Trophoblast cell (in vitro differentiated cells and primary cell): ENCODE data around the gene SMARCB1.

Source experiments
- DNase-seq, 2 donors: peaks; one replicate each; pipeline ENCODE4 v3.0.0-alpha.2; 2016
- H2AFZ ChIP-seq: 2 replicates; pipeline ENCODE4 v1.6.1; 2013; ENCODE audit warnings: low read length, moderate library complexity, mild to moderate bottlenecking; ENCODE audit not compliant: insufficient read depth, poor library complexity
- H2AK5ac ChIP-seq: 2 replicates; pipeline ENCODE4 v1.6.1; 2013; ENCODE audit warnings: mild to moderate bottlenecking, low read length
- H2BK120ac ChIP-seq: 2 replicates; pipeline ENCODE4 v1.6.1; 2013; ENCODE audit warnings: low read length, mild to moderate bottlenecking, moderate library complexity; ENCODE audit not compliant: insufficient read depth, poor library complexity
- H2BK12ac ChIP-seq: 2 replicates; pipeline ENCODE4 v1.6.1; 2013; ENCODE audit warnings: mild to moderate bottlenecking, low read length, moderate library complexity
- H2BK5ac ChIP-seq: 2 replicates; pipeline ENCODE4 v1.6.1; 2013; ENCODE audit warnings: low read length, low read depth, moderate library complexity, mild to moderate bottlenecking; ENCODE audit not compliant: poor library complexity
- H3K14ac ChIP-seq: 2 replicates; pipeline ENCODE4 v1.6.1; 2013; ENCODE audit warnings: mild to moderate bottlenecking, low read length
- H3K18ac ChIP-seq: 2 replicates; pipeline ENCODE4 v1.6.1; 2013; ENCODE audit warnings: mild to moderate bottlenecking, low read length
- H3K23ac ChIP-seq: 2 replicates; pipeline ENCODE4 v1.6.1; 2013; ENCODE audit warnings: low read length
- H3K27ac ChIP-seq: 2 replicates; pipeline ENCODE4 v1.5.1; 2013; ENCODE audit warnings: low read depth, mild to moderate bottlenecking, inconsistent platforms, low read length, moderate library complexity
- H3K27me3 ChIP-seq: 2 replicates; pipeline ENCODE4 v1.6.1; 2013; ENCODE audit warnings: inconsistent platforms, mild to moderate bottlenecking, low read length, moderate library complexity; ENCODE audit not compliant: insufficient read depth
- H3K36me3 ChIP-seq, 2 experiments: 1 replicate in 1 of 2; 2 replicates in 1 of 2; pipeline ENCODE4 v1.6.1; 2013; ENCODE audit warnings: low read length in 2 of 2, mild to moderate bottlenecking in 2 of 2, moderate library complexity in 1 of 2; ENCODE audit not compliant: insufficient read depth in 2 of 2, control insufficient read depth in 1 of 2
- H3K4ac ChIP-seq: 2 replicates; pipeline ENCODE4 v1.6.1; 2013; ENCODE audit warnings: low read depth, mild to moderate bottlenecking, low read length, moderate library complexity
- H3K4me1 ChIP-seq, 2 experiments: 1 replicate in 1 of 2; 2 replicates in 1 of 2; pipeline ENCODE4 v1.6.1; 2013; ENCODE audit warnings: low read length in 2 of 2, mild to moderate bottlenecking in 2 of 2, moderate library complexity in 1 of 2; ENCODE audit not compliant: insufficient read depth in 2 of 2, control insufficient read depth in 1 of 2
- H3K4me2 ChIP-seq: 2 replicates; pipeline ENCODE4 v1.6.1; 2013; ENCODE audit warnings: inconsistent platforms, mild to moderate bottlenecking, low read length, moderate library complexity
- H3K4me3 ChIP-seq: 2 replicates; pipeline ENCODE4 v1.5.1; 2013; ENCODE audit warnings: mild to moderate bottlenecking, low read depth, low read length, inconsistent platforms
- H3K79me1 ChIP-seq: one replicate; pipeline ENCODE4 v1.6.1; 2013; ENCODE audit warnings: low read length
- H3K79me2 ChIP-seq: 2 replicates; pipeline ENCODE4 v1.6.1; 2013; ENCODE audit warnings: low read length, mild to moderate bottlenecking; ENCODE audit not compliant: control insufficient read depth, insufficient read depth, poor library complexity
- H3K9ac ChIP-seq: 2 replicates; pipeline ENCODE4 v1.6.1; 2013; ENCODE audit warnings: mild to moderate bottlenecking, low read length
- H3K9me3 ChIP-seq: 2 replicates; pipeline ENCODE4 v1.6.1; 2013; ENCODE audit warnings: low read depth, mild to moderate bottlenecking, control low read depth, inconsistent platforms, low read length; ENCODE audit not compliant: insufficient read depth
- H4K12ac ChIP-seq: 2 replicates; pipeline ENCODE4 v1.6.1; 2013; ENCODE audit warnings: low read depth, mild to moderate bottlenecking, low read length, moderate library complexity
- H4K8ac ChIP-seq: 2 replicates; pipeline ENCODE4 v1.6.1; 2013; ENCODE audit warnings: low read depth, mild to moderate bottlenecking, low read length, moderate library complexity
- H4K91ac ChIP-seq: one replicate; pipeline ENCODE4 v1.6.1; 2013; ENCODE audit warnings: low read depth, mild to moderate bottlenecking, low read length, moderate library complexity
- WGBS: extraction: QIAGEN DNeasy Blood & Tissue Kit; methylation state at CpG from one replicate; pipeline ENCODE4 v1.1.7; 2013; ENCODE audit warnings: missing lambda C conversion rate; ENCODE audit not compliant: insufficient read length, insufficient coverage; ENCODE audit errors: extremely low coverage; 5-methylcytosine and 5-hydroxymethylcytosine counted together

Gene SMARCB1

DNA sequence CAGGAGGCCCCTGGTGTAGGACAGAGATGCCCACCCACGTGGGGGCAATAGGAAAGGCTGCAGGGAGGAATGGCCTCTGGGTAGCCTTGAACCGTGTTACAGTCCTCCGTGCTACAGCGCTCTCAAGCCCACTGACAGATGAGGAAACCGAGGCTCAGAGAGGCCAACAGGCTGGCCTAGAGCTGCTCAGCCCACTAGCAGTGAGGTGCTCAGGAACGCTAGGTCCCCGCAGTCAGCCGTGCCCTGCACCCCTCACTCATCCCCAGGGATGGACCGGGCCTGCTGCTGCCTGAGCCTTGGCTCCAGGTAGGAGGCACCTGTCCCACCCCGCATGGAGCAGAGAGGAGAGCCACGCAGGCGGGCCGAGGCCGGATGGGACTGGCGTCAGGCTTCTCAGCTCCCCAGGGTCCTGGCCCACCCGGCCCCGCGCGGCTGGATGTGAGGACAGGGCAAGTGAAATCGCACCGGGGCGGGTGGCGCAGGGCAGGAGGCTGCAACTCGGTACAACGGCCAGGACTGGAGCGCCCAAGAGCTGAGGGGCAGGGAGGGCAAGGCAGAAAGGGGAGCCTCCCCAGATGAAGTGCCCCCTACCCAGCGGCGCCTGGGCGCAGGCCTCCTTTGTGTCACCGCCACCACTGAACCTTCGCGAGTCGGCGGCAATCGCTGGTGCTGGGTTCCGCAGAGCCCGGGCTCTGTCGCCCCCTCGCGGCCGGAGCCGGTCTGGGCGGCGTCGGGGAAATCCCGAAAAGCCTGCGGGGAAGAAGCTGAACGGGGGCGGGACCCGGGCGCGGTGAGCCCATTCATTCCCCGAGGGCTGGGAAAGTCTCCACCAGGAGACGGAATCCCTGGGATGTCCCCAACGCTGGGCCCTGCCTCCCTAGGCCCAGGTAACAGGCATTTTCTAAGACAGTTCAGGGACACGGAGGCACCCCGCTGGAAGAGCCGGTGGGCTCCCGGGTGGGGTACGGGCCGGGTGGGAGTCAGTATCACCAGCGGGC is 62.5 kb downstream of the SMARCB1 start:
- Histone ChIP-seq H3K27ac (no peak overlapping the region), H2AFZ (peak overlapping the region; percentile 82), H2AK5ac (peak overlapping the region; percentile 21), H4K91ac (peak overlapping the region; percentile 29), H3K18ac (peak overlapping the region; percentile 53), H4K8ac (peak overlapping the region; percentile 73), H4K12ac (peak overlapping the region; percentile 50), H3K4me3 (no peak overlapping the region), H3K79me2 (no peaks in the 10 kb centered on the region), H3K9ac (no peak overlapping the region), H3K36me3 (no peaks in the 10 kb centered on the region), H2BK12ac (peak overlapping the region; percentile 25), H3K4me1 (peaks cover 5% of the 10 kb centered on the region in 2 experiments), H2BK5ac (no peak overlapping the region), H2BK120ac (peak overlapping the region; percentile 44), H3K9me3 (no peaks in the 10 kb centered on the region), H3K4me2 (peak overlapping the region; percentile 31), H3K23ac (no peak overlapping the region), H3K4ac (no peak overlapping the region), H3K79me1 (no peaks in the 10 kb centered on the region), H3K27me3 (no peaks in the 10 kb centered on the region), H3K14ac (peak overlapping the region; percentile 40)
- WGBS: no CpG with 5 or more reads among the region's 62 CpGs
- DNase-seq: peak; percentile 93 to 97

- Histone ChIP-seq H3K23ac (no peak overlapping the region), H3K9me3 (no peaks in the 10 kb centered on the region), H4K91ac (no peak overlapping the region), H2AFZ (no peak overlapping the region), H4K12ac (no peak overlapping the region), H3K79me1 (no peaks in the 10 kb centered on the region), H2BK12ac (no peak overlapping the region), H2AK5ac (no peak overlapping the region), H3K27me3 (no peaks in the 10 kb centered on the region), H3K36me3 (no peaks in the 10 kb centered on the region), H3K4me2 (no peak overlapping the region), H4K8ac (no peak overlapping the region), H3K14ac (no peak overlapping the region), H3K79me2 (no peaks in the 10 kb centered on the region), H3K18ac (no peak overlapping the region), H3K9ac (no peak overlapping the region), H3K27ac (no peak overlapping the region), H3K4me3 (no peak overlapping the region), H3K4ac (no peak overlapping the region), H3K4me1 (peaks cover 5% of the 10 kb centered on the region in 2 experiments), H2BK120ac (no peak overlapping the region), H2BK5ac (no peak overlapping the region)
- no peak for DNase-seq
- WGBS: no CpG with 5 or more reads among the region's 16 CpGs
These were observed 63.4 kb downstream of the SMARCB1 start for GRCh38 chr22:23850136-23850611.

DNA sequence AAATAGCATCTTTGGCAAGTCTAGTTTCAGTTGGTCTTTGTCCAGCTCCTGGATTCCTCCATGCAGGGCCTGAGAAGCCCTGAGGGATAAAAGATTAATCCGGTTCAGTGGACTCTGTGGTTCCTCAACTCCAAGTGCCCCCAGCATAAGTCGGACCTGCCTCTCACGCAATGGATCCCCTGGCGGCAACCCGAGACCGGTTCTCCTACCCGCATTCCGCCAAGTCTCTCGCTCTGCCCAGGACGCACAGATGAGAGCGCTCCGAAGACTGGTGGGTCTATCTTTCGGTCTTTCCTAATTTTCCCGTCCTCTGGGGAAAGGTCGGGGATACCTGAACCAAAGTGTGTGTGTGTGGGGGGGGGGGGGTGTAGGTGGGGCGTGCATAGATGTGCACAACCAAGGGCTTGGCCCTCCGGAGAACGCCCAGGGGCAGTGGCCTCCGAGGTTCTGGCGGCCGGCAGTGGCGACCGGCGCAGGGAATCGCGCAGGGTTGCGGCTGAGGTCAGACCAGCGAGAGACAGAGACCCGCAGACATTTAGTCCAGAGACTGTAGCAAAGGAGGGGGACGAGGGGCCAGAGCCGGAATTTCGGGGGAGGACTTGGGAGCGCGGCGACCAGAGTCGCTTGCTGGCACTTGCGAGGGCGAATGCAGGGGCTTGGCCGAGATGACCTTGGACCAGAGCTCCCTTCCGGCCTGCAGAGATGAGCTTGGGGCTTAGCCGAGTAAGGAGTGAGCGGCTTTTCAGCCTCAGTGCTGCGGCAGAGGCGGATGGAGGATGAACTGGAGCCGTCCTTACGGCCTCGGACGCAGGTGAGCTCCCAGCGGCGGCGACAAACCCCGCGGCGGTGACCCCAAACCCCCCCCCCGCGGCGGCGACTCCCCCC is 70.2 kb downstream of the SMARCB1 start:
- Histone ChIP-seq H2AFZ (peak overlapping the region; percentile 91), H3K79me2 (peaks cover 3% of the 10 kb centered on the region), H2BK12ac (peak overlapping the region; percentile 16), H3K27ac (peak overlapping the region; percentile 85), H4K8ac (peak overlapping the region; percentile 97), H3K4me1 (peaks cover 0 to 5% of the 10 kb centered on the region in 2 experiments), H4K91ac (peak overlapping the region; percentile 73), H3K4ac (peak overlapping the region; percentile 68), H3K14ac (peak overlapping the region; percentile 87), H3K4me2 (peak overlapping the region; percentile 94), H3K23ac (no peak overlapping the region), H3K79me1 (peaks cover 9% of the 10 kb centered on the region), H4K12ac (peak overlapping the region; percentile 91), H3K9ac (peak overlapping the region; percentile 75), H3K36me3 (no peaks in the 10 kb centered on the region), H3K27me3 (no peaks in the 10 kb centered on the region), H2BK120ac (peak overlapping the region; percentile 61), H2AK5ac (peak overlapping the region; percentile 50), H3K4me3 (peak overlapping the region; percentile 74), H3K18ac (peak overlapping the region; percentile 54), H2BK5ac (peak overlapping the region; percentile 67), H3K9me3 (no peaks in the 10 kb centered on the region)
- no CpG with 5 or more reads among the region's 58 CpGs for WGBS
- DNase-seq: peak; percentile 93 to 94
